ENCODE data around the gene ACSM5.

DNA sequence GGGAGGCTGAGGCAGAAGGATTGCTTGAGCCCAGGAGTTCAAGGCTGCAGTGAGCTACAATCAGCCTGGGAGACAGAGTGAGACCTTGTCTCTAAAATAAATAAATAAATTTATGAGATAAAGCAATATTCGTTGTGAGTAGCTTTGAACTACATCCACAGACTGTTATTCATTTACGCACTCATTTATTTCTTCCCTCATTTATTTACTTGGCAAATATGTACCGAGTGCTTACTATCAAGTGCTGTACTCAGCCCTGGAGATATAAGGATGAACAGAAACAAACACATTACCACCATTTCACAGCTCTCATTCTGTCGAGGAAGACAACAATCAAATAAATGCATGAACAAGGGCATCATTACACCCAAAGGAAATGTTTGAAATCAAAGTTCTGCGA, 32.2 kb upstream of the ACSM5 start:
- TF ChIP-seq CTCF (conservative IDR thresholded peaks at IDR 0.05; ENCODE audit: low read depth in 2 of 2): no peak
- no peak for TF ChIP-seq CREB1 (CRISPR knock-in tag; IDR thresholded peaks at IDR 0.05; ENCODE audit: low read depth)
- no peak for TF ChIP-seq EZH2phosphoT487 (IDR thresholded peaks at IDR 0.05; ENCODE audit: unreplicated experiment)
- no peak for TF ChIP-seq EZH2 (IDR thresholded peaks at IDR 0.05; ENCODE audit: low read depth, unreplicated experiment)

Data from GM23338 (cell line).